Sigmoid colon (tissue), 7 donors: ENCODE data around the gene GANAB. TPM values are rescaled to one million over a fixed set of nuclear protein-coding genes. Genes with fewer than 3 reads are reported as not detected.
A peak's percentile ranks its signal among the peaks of the same experiment; 100 is the strongest.
"Not testable (repeated sequence)": the region's sequence is repeated elsewhere in the genome, so short reads cannot be mapped to it uniquely, and the experiment has no call there.

ENCODE experiments used
- DNase-seq: peaks from one replicate; pipeline ENCODE4 v3.0.0-alpha.2; 2019
- H3K27ac ChIP-seq, 4 donors: fragments of 200-600 bp; sonication (generic); one replicate each; pipeline ENCODE4 v1.5.1; 2016 to 2019; ENCODE audit warnings: mild to moderate bottlenecking in 1 of 4
- H3K27me3 ChIP-seq, 3 donors: fragments of 200-600 bp; sonication (generic); one replicate each; pipeline ENCODE4 v1.5.1; 2019; ENCODE audit warnings: mild to moderate bottlenecking in 1 of 3
- H3K36me3 ChIP-seq, 4 donors: fragments of 200-600 bp; sonication (generic); one replicate each; pipeline ENCODE4 v1.5.1; 2016 to 2019
- H3K4me1 ChIP-seq, 4 donors: fragments of 200-600 bp; sonication (generic); one replicate each; pipeline ENCODE4 v1.5.1; 2017 to 2019
- H3K4me3 ChIP-seq, 4 donors: fragments of 200-600 bp; sonication (generic); one replicate each; pipeline ENCODE4 v1.5.1; 2017 to 2019; ENCODE audit warnings: mild to moderate bottlenecking in 2 of 4, moderate library complexity in 1 of 4
- H3K9me3 ChIP-seq, 4 donors: fragments of 200-600 bp in 3 of 4; sonication (generic) in 3 of 4; one replicate each; pipeline versions ENCODE4 v1.5.1 to v1.6.1; 2013 to 2019
- CTCF ChIP-seq, 4 experiments: fragments of 450-650 bp in 3 of 4; fragments of 200-600 bp in 1 of 4; IDR thresholded peaks; one replicate each; pipeline ENCODE4 v1.5.1; 2016 to 2019; ENCODE audit warnings: antibody characterized with exemption in 4 of 4, mild to moderate bottlenecking in 3 of 4, moderate library complexity in 2 of 4
- EP300 ChIP-seq, 4 donors: sonication (generic); formaldehyde crosslinking; IDR thresholded peaks; one replicate each; pipeline ENCODE4 v1.6.1; 2017; ENCODE audit warnings: antibody characterized with exemption in 4 of 4
- POLR2A ChIP-seq, 2 donors: fragments of 450-650 bp; IDR thresholded peaks; one replicate each; pipeline ENCODE4 v1.6.1; 2016; ENCODE audit warnings: antibody characterized with exemption in 2 of 2, mild to moderate bottlenecking in 2 of 2, moderate library complexity in 2 of 2
- POLR2AphosphoS5 ChIP-seq, 4 donors: sonication (generic); formaldehyde crosslinking; IDR thresholded peaks; one replicate each; pipeline ENCODE4 v1.6.1; 2017; ENCODE audit warnings: antibody characterized with exemption in 4 of 4
- WGBS, 2 donors: extraction: QIAGEN DNeasy Blood & Tissue Kit; methylation state at CpG; one replicate each; pipeline ENCODE4 v1.1.7; 2013; 5-methylcytosine and 5-hydroxymethylcytosine counted together
- intact Hi-C: fragments of 100-400 bp; cut with DNase I; formaldehyde crosslinking; loops from one replicate; pipeline ENCODE4 v1.15.1; 2023
- polyA plus RNA-seq, 3 donors: library from polyadenylated mRNA; stranded (reverse); fragments of 200-250 nt; gene quantifications; one replicate each; pipeline ENCODE4 v1.2.3, GENCODE V29; 2013
- total RNA-seq, 4 donors: library from RNA; depleted of rRNA; stranded (reverse); fragments of >200 nt; gene quantifications; one replicate each; pipeline ENCODE4 v1.1.0, GENCODE V29; 2016
- donor health status: healthy with polysubstance abuse.
- donor health status: Bipolar disorder and iron deficiency.
- donor health status: healthy.

Gene GANAB
- total and polyA plus RNA-seq, 7 donors, result 12.6 to 163 (median 74.7) TPM

- no peak for TF ChIP-seq POLR2AphosphoS5 (IDR thresholded peaks at IDR 0.05)
- Histone ChIP-seq H3K4me1 (peaks cover 0 to 47% (median 35%) of the 10 kb centered on the region in 4 donors), H3K9me3 (no peaks in the 10 kb centered on the region), H3K36me3 (peaks cover 0 to 38% (median 10%) of the 10 kb centered on the region in 4 donors), H3K4me3 (no peak overlapping the region), H3K27ac (no peak overlapping the region), H3K27me3 (no peaks in the 10 kb centered on the region)
- WGBS, 2 donors, result 51 to 70% methylated on average over 6 of the region's 6 CpGs
- no peak for DNase-seq
- intact Hi-C loops, result no loop called here
Measured at GRCh38 chr11:62676698-62677097, 30.3 kb upstream of the GANAB start.

GRCh38 chr11:62675415-62675814, 29.0 kb upstream of the GANAB start:
- H3K27me3 ChIP-seq, DNase-seq, H3K9me3 ChIP-seq, H3K4me3 ChIP-seq, intact Hi-C loops, H3K27ac ChIP-seq: not testable (repeated sequence)
- Histone ChIP-seq H3K4me1 (peaks cover 0 to 46% (median 42%) of the 10 kb centered on the region in 4 donors), H3K36me3 (peaks cover 0 to 38% (median 10%) of the 10 kb centered on the region in 4 donors)
- WGBS, 2 donors, result 91 to 97% methylated on average over 10 of the region's 10 CpGs

- no peak for DNase-seq
- TF ChIP-seq EP300 (IDR thresholded peaks at IDR 0.05), result no peak
- TF ChIP-seq POLR2AphosphoS5 (IDR thresholded peaks at IDR 0.05), result no peak
- TF ChIP-seq CTCF (IDR thresholded peaks at IDR 0.05), result no peak
- no peak for TF ChIP-seq POLR2A (IDR thresholded peaks at IDR 0.05)
- Histone ChIP-seq H3K4me1 (peaks cover 0 to 38% (median 34%) of the 10 kb centered on the region in 4 donors), H3K27ac (peak overlapping the region; percentile 82 to 91 (median 88)), H3K27me3 (no peaks in the 10 kb centered on the region), H3K36me3 (peaks cover 0 to 38% (median 10%) of the 10 kb centered on the region in 4 donors), H3K9me3 (no peaks in the 10 kb centered on the region), H3K4me3 (no peak overlapping the region)
- intact Hi-C loops, result no loop called here
- 59 to 85% methylated on average over 2 of the region's 2 CpGs for WGBS, 2 donors
Measured at GRCh38 chr11:62673196-62673525, 26.7 kb upstream of the GANAB start.

- Histone ChIP-seq H3K27ac (peak within 1 kb of the TSS; percentile 82 to 91 (median 88)), H3K4me1 (peaks cover 0 to 40% (median 38%) of the 10 kb centered on the region in 4 donors), H3K9me3 (no peaks in the 10 kb centered on the region), H3K27me3 (no peaks in the 10 kb centered on the region), H3K36me3 (peaks cover 0 to 37% (median 5%) of the 10 kb centered on the region in 4 donors), H3K4me3 (peak within 1 kb of the TSS; percentile 57 to 87 (median 74))
- DNase-seq, result peak; percentile 91
- TF ChIP-seq POLR2A (IDR thresholded peaks at IDR 0.05), result peak; percentile 48 to 57
- no peak for TF ChIP-seq CTCF (IDR thresholded peaks at IDR 0.05)
- TF ChIP-seq POLR2AphosphoS5 (IDR thresholded peaks at IDR 0.05), result peak; percentile 55 to 82 (median 73)
- intact Hi-C loops, result no loop called here
- 0 to 1% methylated on average over 59 of the region's 59 CpGs for WGBS, 2 donors
Measured at GRCh38 chr11:62671608-62672389, 25.4 kb upstream of the GANAB start, which contains the start of the genes LBHD1 and UQCC3. LBHD1 (minus strand) TSS chr11:62672267; CDS start chr11:62670031, 2,236 bp downstream. UQCC3 (plus strand) TSS chr11:62671673; CDS start chr11:62671746, 73 bp downstream.

GRCh38 chr11:62671236-62671607, 24.8 kb upstream of the GANAB start:
- no peaks in the 10 kb centered on the region for H3K27me3 ChIP-seq
- no peak for TF ChIP-seq CTCF (IDR thresholded peaks at IDR 0.05)
- no peak for TF ChIP-seq EP300 (IDR thresholded peaks at IDR 0.05)
- no peak for TF ChIP-seq POLR2AphosphoS5 (IDR thresholded peaks at IDR 0.05)
- no peak for TF ChIP-seq POLR2A (IDR thresholded peaks at IDR 0.05)
- peak overlapping the region; percentile 57 to 87 (median 74) for H3K4me3 ChIP-seq
- peak overlapping the region; percentile 82 to 91 (median 88) for H3K27ac ChIP-seq
- peaks cover 0 to 34% (median 2%) of the 10 kb centered on the region in 4 donors for H3K36me3 ChIP-seq
- peaks cover 0 to 46% (median 44%) of the 10 kb centered on the region in 4 donors for H3K4me1 ChIP-seq
- intact Hi-C loops, result no loop called here
- H3K9me3 ChIP-seq, result no peaks in the 10 kb centered on the region
- 0 to 1% methylated on average over 17 of the region's 17 CpGs for WGBS, 2 donors
- DNase-seq, result no peak
